GF-D8 (cell line): Measurements from ENCODE around the gene AKT1.

Experiments used
- DNase-seq: peaks from one replicate; lab custom pipeline; 2025; lab: John Stamatoyannopoulos, UW

AKT1 gene

GRCh38 chr14:104723651-104724406 lies 71.7 kb downstream of the AKT1 start, which contains the start of gene ADSS1:
TSS of gene ADSS1 (plus strand) at chr14:104724229. CDS start at chr14:104724271, 42 bp downstream.
- no peak for DNase-seq

- no peak for DNase-seq
Observed at GRCh38 chr14:104722938-104723650, 72.5 kb downstream of the AKT1 start.

- DNase-seq, result no peak
Observed at GRCh38 chr14:104721505-104722431, 73.8 kb downstream of the AKT1 start.
